GM12872 (cell line): Measurements from ENCODE around the gene CDH13.

Source experiments
- CTCF ChIP-seq: IDR thresholded peaks from 3 replicates; pipeline ENCODE4 v1.5.1; 2011; ENCODE audit warnings: low read depth, mild to moderate bottlenecking, low read length, moderate library complexity; ENCODE audit not compliant: insufficient read depth

Gene CDH13

GRCh38 chr16:82767198-82767597 is 140.4 kb downstream of the CDH13 start:
- no peak for TF ChIP-seq CTCF

- no peak for TF ChIP-seq CTCF
Observed at GRCh38 chr16:82767808-82768207, 141.0 kb downstream of the CDH13 start.

- no peak for TF ChIP-seq CTCF
Observed at GRCh38 chr16:82769845-82770244, 143.1 kb downstream of the CDH13 start.

DNA sequence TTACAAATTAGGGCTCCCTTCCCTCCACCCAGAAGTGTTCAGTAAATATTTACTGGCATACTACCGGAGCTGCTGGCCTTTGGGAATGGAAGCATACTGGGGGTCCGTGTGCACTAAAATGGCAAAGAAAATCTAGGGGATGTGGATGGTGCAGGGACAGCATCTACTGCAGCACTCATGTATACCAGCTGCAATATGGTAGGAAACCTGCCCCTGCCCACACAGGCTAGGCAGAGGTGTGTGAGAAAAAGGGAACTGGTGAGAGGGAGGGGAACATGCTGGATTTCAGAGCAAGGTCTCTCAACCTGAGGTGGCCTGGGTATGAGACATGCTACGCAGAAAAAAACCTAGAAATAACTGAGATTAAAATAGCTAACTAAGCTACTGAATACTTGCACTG is 145.4 kb downstream of the CDH13 start:
- no peak for TF ChIP-seq CTCF

DNA sequence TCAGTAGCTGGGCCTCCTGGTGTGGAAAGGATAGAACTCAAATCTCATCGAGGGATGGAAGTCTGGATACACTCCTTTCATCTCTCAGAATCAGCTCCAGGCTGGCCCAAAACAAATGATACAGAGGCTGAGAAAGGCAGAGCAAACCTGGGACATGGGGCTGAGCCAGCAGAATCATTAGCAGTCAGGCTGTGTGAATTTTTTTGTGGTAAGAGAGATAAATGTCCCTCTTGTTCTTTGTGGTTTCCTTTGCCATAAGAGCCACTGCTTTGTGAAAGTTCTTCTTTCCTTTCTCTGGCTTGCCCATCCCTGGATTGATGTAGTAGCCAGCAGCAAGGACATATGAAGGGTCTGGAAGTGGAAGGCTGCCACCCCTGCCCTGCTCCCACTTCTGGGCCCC is 146.2 kb downstream of the CDH13 start:
- no peak for TF ChIP-seq CTCF

DNA sequence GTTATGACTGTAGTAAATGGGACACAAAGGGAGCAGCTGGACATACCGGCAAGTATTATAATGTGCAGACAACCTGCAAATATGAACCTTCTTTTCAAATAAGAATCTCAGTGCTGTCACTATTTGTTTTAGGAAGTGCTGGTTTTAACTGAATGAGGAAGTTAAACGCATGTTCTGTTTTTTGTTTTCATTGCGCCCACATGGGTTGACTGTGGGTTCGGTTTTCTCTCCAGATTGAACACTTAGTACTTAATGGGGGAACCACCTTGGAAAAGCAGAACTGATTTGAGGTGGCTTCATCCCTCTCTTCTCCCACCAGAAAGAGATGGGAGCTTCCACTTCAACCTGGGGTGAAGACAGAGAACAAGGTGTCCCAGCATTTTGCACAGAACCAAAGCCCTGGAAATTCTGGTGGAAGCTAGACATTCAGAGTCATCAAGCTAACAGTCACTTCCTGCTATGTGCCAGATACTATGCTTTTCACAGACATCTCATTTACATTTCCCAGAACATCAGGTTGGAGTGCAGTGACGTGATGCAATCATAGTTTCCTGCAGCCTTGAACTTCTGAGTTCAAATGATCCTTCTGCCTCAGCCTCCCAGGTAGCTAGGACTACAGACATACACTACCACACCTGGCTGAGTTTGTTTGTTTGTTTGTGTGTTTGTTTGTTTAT is 149.8 kb downstream of the CDH13 start:
- no peak for TF ChIP-seq CTCF

DNA sequence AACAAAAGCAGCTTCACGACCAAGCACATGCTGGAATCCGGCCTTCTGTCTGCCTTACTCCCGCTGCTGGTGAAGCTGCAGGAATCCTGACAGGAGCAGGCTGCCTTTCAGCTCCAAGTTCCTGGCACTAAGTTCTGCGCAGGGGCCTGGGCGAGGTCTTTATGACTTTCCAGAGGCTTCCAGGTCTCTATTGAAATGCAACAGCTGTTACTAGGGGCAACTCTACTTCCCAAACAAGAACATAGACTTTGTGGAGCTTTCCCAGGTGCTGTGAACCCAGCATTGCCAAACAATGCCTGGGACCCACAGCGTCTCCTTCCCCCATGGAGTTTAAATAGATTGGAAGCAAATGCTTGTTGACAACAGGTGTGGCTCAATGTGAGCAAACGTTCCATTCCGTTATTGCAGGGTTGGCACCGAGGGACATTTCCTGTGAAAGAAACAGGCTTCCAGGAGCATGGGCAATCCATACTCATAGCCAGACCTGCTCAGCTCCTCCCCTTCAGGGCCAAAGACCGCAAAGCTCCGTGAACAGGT is 156.0 kb downstream of the CDH13 start:
- TF ChIP-seq CTCF, result no peak
